ENCODE data around the gene DQX1.

- TF ChIP-seq CTCF (IDR thresholded peaks at IDR 0.05) = no peak
- no peak for TF ChIP-seq ZFX (IDR thresholded peaks at IDR 0.05; ENCODE audit: borderline replicate concordance)
Measured at GRCh38 chr2:74569686-74570085, 43.7 kb upstream of the DQX1 start.

All from 22Rv1 (cell line).